Fibroblast of skin of left biceps (primary cell): ENCODE results near the gene BAIAP3.
A peak's percentile ranks its signal among the peaks of the same experiment; 100 is the strongest.

ENCODE experiments used
- DNase-seq, 2 experiments: peaks; one replicate each; pipeline ENCODE4 v3.0.0-alpha.2; 2013; ENCODE audit warnings: low read depth in 2 of 2

Gene BAIAP3

GRCh38 chr16:1366712-1367299 lies 33.4 kb downstream of the BAIAP3 start:
- no peak for DNase-seq

GRCh38 chr16:1367486-1368174 lies 34.2 kb downstream of the BAIAP3 start:
- no peak for DNase-seq

DNA sequence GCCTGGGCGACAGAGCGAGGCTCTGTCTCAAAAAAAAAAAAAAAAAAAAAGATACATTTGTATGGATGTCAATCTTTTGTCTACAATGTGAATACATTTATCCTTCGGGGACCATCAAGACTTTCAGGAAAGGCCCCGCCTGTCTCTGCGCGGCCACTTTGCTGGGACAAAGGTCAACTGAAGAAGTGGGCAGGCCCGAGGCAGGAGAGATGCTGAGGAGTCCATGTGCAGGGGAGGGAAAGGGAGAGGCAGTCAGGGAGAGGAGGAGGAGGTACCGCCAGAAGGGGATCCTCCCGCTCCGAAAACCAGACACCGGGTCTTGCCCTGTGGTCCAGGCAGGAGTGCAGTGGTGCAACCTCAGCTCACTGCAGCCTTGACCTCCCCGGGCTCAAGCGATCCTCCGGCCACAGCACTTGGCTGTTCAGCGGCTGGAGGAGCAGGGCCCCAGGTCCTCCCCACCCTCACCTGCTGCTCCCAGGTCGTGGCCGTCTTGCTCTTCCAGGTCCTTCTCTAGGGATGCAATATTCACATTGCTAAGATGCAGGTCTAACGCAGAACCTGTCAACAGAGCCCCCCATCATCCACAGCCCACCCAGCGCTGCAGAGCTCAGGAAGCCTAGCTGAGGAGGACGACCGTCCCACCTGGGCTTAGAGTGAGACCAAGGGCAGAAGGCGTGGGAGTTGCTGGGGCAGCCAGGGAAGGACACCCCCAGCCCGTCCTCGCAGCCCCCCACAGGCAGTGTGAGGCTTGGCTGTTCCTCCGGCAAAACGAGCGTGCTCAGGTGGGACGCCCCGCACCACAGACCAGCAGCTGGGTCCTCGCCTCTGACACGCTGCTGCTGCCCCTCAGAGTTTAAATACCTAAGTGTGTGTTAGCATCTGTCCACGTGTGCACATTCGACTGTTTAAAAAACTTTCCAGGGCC lies 37.9 kb downstream of the BAIAP3 start:
- DNase-seq, result no peak

DNA sequence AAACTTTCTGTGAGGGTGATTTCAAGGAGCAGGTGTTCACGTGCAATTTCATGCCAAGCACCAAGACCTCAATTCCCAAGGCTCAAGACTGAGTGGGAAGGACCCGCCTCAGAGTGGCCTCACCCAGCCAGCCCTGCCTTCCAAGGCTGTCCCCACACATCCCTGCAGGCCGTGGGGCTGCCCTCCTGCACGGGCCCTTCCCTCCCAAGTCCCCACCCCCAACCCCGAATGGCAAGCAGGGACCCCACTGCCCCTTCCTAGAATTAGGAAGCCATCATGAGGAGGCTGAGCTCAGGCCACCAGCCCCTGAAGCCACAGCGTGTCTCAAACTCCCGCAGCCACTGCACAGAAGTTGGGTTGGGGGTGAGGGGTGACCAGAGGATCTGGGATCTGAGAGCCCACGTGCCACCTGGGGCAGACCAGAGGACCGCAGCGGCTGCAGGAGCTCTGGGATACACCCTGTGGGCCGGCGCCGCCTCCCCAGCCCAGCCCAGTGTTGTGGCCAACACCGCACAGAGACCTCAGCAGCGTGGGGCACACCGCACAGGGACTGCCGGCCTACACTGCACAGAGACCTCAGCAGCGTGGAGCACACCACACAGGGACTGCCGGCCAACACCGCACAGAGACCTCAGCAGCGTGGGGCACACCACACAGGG lies 39.0 kb downstream of the BAIAP3 start:
- no peak for DNase-seq

DNA sequence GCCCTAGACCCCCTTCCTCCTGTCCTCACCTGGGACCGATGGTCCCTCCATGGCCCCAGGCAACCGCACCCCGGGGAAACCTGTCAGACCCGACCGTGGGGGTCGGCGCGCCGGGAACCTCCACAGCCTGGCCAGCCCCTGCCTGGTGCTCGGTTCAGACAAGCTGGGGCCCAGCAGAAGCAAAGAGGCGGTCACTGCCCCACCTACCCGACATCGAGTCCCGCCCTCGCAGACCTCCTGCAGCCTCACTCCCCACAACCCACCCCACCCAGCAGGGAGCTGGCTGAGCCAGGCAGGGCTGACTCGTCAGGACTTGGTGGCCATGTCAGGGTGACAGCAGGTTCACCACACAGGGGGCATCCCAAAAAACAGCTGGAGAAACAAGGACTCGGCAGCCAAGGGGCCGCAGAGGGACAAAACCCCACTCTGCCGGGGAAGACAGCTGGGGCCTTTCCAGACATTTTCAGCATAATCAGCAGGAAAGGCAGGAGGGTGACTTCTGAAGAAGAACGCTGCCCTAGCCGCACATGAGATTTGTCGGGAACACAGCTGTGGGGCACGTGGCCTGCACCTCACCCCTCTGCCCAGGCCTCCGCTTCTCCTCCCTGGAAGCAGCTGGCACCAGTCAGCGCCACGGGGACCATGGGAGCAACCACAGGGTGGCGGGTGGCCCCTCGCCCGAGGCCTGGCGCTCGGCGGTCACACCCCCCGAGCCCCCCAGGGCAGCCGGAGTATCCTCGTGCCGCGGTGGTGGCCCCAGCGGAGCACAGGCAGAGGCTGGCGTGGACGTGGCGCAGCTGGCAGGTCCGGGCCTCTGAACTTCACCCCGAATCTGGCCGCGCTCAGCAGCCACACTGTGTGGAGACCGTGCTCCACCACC lies 41.2 kb downstream of the BAIAP3 start:
- DNase-seq, result no peak

DNA sequence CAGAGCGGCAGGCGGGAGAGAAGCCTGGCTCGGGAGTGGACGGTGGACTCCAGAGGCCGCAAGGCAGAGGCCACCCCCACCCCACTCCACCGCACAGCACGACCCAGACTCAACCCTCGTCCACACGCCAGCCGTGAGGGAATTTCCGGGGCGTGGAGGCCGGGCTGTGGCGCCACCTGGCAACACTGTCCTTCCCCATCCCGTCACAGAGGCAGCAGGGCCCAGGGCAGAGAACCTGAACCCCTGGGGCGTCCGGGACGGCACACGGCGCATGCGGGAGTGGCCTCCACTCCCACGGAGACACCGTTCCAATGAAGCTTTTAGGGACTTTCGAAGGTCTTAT lies 41.8 kb downstream of the BAIAP3 start:
- DNase-seq, result no peak

- no peak for DNase-seq
Measured at GRCh38 chr16:1375741-1376410, 42.4 kb downstream of the BAIAP3 start.

DNA sequence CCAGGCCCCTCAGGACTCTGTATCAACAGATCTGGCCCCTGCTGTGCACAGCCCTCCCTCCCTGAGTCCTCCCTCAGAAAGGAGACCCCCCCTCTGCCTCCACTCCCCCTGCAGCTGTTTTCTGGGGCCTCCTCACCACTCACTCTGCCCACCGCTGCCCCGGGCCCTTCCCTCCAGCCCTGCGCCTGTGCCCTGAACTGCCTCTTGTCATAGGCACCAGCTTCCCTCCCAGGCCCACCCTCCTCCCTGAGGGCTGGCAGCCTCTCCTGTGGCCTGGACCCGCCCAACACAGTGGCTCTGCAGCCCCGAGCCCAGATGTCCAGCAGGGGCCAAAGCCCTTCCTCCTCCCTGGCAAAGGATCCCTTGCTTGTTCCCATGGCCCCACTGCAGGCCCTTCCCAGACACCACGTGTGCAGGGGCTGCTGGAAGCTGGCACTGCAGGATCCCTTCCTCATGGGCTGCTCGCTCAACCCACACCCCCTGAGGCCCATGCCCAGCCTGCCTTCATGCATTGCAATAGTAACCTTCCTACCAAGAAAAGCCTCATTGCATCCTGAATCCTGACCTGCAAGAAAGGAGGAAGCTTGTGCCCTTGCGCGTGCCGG lies 44.1 kb downstream of the BAIAP3 start:
- no peak for DNase-seq

- no peak for DNase-seq
Measured at GRCh38 chr16:1378087-1378803, 44.8 kb downstream of the BAIAP3 start.

DNA sequence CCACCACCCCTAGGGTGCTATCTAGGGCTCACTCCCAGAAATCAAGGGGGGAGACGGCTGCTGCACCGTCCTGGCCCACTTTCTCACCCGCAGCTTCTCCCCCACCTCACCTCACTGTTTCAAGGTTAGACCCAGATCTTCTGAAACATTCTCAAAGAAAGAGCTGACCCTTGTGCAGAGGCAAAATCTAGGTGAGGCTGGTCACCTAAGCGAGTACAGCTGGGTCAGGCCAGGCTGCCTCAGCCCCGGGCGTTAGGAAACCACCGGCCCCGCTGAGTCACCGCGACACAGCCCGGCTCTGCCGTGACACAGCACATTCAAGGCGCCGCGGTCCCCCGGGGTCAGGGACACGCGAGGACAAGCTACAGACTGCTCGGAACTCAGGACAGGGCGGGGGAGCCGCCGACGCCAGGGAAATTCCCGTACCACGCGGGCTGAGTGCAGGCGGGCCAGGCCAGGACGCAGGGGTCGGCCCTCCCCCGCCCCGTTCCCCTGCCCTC lies 45.4 kb downstream of the BAIAP3 start:
- peak in 1 of 2 experiments; percentile 4 for DNase-seq

DNA sequence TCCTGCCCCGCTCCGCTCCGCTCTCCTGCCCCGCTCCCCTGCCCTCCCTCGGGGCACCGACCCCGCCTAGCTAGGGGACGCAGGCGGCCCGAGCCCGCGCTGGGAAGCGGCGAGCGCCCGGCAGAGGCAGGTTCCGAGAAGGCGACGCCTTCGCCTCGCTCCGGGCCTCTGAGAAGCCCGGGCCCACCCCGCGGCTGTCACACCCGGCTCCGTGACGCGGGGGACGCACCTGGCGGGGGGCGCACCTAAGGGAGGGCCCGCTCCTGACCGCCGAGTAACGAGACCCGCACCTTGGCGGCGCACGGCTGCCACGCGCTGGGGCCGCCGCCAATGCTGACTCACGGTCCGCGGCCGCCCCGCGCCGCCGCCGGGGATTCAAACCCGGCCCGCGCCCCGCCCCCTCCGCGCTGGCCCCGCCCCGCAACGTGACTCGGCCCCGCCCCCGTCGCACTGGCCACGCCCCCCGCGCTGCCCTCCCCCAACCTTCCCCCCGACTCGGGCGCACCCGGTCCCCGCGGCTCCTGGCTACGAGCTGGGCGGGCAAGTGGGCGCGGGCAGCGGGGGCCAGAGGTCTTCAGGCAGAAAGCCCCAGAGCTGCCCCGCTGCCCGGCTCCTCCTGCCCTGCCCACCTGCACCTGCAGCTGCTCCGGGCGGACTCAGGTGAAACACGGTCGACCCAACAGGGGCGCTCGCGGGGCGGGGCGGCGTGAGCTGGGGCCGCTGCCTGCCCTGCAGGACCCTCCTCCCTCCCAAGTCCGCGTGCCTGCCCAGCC lies 46.0 kb downstream of the BAIAP3 start:
- DNase-seq, result peak in 1 of 2 experiments; percentile 18

DNA sequence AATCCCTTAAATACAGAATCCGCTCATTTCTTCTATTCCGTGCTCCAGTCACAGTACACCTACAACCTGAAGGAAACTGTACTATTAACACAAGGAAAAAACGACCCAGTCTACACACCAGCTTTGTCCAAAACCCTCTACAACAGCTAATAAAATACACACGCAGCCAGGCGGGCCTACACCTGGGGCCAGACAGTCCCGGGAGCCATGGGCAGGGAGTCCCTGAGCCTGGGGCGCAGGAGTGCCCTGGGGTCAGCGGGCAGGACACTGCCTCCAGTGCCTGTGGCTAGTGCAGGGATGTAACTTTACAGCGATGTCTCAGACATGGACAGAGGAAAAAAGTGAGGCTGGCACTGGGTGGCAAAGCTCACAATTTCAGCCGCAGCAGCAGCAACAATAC lies 46.8 kb downstream of the BAIAP3 start:
- no peak for DNase-seq

DNA sequence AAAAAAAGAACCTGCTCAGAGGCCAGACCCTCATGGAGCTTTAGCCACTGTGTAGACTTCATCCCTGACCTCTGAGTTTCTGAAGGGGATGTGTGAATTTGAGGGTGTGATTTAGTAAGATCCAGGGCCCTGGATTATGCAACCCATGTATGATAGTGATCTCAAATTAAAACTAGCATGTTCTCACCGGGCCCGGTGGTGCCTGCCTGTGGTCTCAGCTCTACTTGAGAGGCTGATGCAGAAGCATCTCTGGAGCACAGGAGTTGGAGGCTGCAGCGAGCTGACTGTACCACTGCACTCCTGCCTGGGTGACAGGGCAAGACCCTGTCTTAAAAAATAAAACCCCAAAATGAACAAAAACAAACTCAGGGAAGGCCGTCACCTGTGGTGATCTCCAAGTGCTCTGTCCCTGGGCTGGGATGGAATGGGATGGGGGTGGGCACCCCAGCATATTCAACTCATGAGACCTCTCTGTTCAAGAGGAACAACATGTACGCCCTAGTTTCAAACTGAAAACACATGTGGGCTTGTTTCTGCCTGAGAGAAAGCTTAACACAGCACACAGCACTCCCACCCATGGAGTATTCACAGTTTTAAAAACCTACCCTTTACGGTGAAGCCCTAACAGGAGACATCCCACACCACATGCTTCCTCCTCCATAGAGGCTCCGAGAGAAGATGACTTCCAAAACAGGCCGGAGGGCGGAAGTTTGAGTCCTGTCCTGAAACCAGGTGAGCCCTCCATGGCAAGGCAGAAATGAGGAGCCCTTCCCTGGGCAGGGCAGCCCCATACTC lies 48.4 kb downstream of the BAIAP3 start:
- no peak for DNase-seq

- no peak for DNase-seq
Measured at GRCh38 chr16:1383556-1383955, 50.1 kb downstream of the BAIAP3 start.

- DNase-seq, result no peak
Measured at GRCh38 chr16:1385232-1385631, 51.8 kb downstream of the BAIAP3 start.

GRCh38 chr16:1387331-1387730 lies 53.9 kb downstream of the BAIAP3 start:
- DNase-seq, result no peak

DNA sequence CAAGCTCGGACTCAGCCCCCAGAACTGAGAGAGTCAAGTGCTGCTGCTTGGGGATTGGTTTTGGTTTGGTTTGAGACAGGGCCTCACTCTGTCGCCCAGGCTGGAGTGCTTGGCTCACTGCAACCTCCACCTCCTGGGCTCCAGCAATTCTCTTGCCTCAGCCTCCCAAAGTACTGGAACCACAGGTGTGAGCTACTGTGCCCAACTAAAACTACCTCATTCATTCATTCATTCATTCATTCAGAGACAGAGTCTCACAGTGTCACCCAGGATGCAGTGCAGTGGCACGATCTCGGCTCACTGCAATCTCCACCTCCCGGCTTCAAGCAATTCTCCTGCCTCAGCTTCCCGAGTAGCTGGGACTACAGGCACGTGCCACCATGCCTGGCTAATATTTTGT lies 56.3 kb downstream of the BAIAP3 start:
- DNase-seq, result no peak

- DNase-seq, result no peak
Measured at GRCh38 chr16:1390239-1390779, 56.9 kb downstream of the BAIAP3 start.
